Endometrial microvascular endothelial cells (primary cell): ENCODE data around the gene APOLD1. TPM values are rescaled to one million over a fixed set of nuclear protein-coding genes. Genes with fewer than 3 reads are reported as not detected.

Experiments
- in situ Hi-C: cut with HindIII; loops from 2 replicates; pipeline ENCODE4 v1.10.0; 2017; ENCODE audit warnings: low sequenced_read_pairs, low pct_unique_long_range_greater_than_20kb; ENCODE audit errors: inconsistent ontology term
- total RNA-seq: library from RNA; depleted of rRNA; stranded (reverse); fragments of >200 nt; gene quantifications from one replicate; pipeline ENCODE4 v1.2.3, GENCODE V29; 2015; ENCODE audit errors: inconsistent ontology term

The APOLD1 gene
- total RNA-seq, 1 donor from 2014 or later: 17.6 TPM

DNA sequence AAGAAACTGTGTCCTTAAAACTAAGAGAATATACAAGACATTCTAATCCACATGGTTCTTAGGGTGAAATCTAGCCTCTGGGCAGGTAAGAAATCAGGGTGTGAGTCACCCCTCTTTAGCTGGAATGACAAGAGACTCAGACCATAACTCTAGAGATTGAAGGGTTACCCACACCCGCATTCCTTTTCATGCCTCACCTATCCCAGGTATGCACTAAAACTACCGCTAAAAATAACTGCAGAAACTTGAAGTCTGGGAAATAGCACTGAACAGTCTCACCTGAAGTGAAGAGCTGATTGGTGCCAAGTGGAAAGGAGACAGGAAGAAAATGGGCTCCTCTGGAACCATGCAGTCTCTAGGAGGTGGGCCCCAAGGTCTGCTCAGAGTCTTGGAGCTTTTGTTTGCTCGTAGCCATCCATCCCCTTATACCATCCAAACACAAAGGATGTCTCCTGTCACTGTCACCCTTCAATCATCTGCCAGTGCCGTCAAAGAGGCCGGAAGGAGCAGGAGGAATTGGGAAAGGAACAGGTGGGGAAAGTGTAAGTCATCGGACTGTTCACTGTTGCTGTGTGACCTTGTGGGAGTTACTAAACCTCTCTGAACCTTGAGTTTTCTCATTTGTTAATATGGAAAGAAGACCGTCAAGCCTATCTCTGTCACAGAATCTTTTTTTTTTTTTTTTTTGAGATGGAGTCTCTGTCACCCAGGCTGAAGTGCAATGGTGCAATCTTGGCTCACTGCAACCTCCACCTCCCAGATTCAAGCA, 50.1 kb downstream of the APOLD1 start:
- in situ Hi-C loops: loop anchor here (25.0 kb wide), 1 partner anchor 152 kb away; no protein-coding TSS in a partner anchor

DNA sequence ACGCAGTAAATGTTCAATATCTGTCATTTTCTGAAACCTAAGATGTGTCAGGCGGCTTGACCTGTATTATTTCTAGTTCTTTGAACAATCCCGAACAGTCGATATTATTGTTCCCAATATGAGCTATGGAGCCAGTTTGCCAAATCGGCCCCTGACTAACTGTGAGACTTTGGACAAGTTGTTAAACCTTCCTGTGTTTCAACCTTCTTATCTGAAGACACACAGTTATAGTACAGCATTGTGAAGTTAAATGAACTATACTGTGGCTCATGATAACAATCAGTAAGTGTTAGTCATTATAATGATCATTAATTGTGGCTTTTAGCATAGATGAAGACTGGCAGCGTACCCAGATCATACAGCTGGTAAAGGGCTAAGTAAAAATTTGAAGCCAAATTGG, 51.1 kb downstream of the APOLD1 start:
- in situ Hi-C loops: loop anchor here (25.0 kb wide), 1 partner anchor 151 kb away; no protein-coding TSS in a partner anchor

DNA sequence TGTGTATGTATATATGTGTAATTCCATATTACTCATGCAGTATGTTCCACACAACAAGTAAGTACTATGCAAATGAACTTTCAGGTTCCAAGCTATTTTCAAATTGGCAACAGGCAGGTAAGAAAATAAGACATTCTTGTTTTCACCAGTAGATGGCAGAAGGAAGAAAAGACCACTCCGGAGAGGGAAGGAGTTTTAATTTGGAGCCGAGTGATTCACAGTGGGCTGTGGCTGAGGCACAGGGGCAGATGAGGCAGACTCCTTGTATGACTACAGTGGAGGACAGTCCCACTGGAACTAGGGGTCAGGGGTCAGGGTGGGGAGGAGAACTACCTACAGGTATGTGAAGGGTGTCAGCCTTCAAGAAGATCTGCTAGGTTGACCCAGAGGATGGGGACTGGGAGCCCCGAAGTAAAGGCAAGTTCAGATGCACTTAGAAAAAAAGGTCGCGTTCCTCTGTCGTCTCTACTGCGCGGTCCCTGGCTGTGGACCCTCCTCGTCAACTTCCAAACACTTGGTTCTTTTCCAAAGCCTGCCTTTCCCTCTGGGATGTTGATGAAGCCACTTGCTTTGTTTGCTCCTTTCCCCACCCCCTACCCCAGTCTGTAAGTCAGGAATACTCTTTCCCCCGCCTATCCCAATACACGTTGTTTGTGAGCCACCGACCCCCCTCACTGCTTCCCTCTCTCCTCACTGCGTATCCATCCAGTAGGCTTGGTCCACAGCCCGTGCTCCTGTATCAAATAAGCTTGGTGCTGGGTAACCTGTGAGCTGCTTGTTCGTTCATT, 51.8 kb downstream of the APOLD1 start:
- in situ Hi-C loops: loop anchor here (25.0 kb wide), 1 partner anchor 150 kb away; no protein-coding TSS in a partner anchor

DNA sequence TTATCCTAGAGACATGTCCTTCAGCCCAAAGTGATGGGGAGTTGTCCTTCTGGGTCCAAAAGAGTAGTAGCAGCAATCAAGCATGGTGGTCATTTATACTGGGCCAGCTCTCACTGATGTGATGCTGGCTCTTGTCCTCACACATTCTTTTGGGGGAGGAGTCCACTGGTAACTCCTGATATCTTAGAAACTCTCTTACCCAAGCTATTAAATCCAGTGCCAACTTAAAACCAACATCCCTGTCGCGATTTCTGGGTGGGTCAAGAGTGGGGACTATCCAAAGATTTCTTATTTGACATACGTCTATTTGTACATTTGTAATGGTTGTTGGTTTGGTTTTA, 52.3 kb downstream of the APOLD1 start:
- in situ Hi-C loops: loop anchor here (25.0 kb wide), 1 partner anchor 150 kb away; no protein-coding TSS in a partner anchor

DNA sequence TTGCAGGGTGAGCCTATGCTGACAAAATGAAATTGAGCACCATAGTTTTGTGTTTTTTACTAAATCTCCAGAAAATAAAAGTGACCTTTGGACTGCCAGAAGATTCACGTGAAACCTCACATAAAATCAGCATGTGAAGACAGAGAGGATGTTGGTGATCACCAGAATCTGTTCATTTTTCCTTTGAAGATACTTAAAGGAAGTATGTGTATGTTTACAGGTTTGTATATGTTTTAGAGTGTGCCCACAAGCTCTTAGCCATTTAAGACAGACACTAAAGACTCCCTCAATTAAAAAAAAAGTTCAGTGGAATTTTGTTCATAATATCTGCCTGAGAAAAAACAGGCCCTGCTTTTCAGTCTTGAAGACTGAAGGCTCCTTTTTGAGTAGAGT, 53.5 kb downstream of the APOLD1 start:
- in situ Hi-C loops: loop anchor here (25.0 kb wide), 1 partner anchor 148 kb away; no protein-coding TSS in a partner anchor

DNA sequence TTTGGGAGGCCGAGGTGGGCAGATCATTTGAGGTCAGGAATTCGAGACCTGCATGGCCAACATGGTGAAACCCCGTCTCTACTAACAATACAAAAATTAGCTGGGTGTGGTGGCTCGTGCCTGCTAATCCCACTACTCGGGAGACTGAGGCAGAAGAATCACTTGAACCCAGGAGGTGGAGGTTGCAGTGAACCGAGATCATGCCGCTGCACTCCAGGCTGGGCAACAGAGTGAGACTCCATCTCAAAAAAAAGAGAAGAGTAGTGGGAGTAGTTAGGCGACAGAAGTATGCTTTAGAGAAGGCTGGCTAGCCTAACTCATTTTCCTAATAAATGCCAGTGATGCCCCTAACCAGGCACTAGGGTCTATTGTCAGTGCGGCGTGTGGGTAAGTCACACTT, 54.0 kb downstream of the APOLD1 start:
- in situ Hi-C loops: loop anchor here (25.0 kb wide), 1 partner anchor 148 kb away; no protein-coding TSS in a partner anchor

DNA sequence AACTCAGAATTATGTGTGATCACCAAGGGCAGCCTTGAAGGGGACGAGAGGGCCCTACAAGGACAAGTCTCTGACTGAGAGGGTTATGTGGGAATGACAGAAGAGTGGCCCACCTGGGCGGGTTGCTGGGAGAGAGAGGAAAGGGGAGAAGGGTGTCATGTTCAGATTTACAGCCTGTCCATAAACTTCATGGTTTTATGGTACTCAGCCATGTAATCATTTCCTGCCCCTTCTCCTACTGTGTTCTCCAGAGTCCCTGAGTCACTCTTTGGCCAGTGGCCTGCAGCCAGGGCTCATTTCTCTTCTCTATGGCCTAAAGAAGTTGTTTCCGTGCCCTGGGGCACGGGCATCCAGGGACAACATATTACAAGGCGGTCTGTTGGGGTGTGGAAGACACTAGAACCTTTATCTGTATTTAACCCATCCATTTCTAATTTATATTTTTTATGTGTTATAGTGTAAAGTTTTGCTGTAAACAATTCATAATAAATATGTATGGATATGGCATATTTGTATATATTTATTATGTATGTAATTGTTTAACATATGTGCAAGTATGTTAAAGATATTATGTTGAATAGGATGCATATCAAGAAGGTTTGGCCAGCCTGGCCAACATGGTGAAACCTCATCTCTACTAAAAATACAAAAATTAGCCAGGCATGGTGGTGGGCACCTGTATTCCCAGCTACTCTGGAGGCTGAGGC, 54.6 kb downstream of the APOLD1 start:
- in situ Hi-C loops: loop anchor here (25.0 kb wide), 1 partner anchor 147 kb away; no protein-coding TSS in a partner anchor

DNA sequence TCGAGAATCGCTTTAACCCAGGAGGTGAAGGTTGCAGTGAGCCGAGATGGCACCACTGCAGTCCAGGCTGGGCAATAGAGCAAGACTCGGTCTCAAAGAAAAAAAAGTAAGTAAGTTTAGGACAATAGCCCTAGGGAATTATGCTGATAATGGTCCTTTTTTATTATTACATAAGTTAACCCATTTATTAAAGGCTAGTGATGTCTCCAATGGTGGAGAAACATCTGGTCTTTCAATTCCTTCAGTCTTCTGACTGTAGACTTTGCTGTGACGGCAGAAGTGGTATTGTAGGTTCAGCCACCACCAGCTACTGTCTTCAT, 55.1 kb downstream of the APOLD1 start:
- in situ Hi-C loops: loop anchor here (25.0 kb wide), 1 partner anchor 147 kb away; no protein-coding TSS in a partner anchor

Other genes starting within 250 kb of the APOLD1 start
- gene DUSP16, start 222.8 kb upstream of the APOLD1 start, total RNA-seq: 11.2 TPM
- gene CREBL2, start 173.8 kb upstream of the APOLD1 start, total RNA-seq: 20.9 TPM
- not detected for gene GPR19, start 89.5 kb upstream of the APOLD1 start, total RNA-seq
- gene CDKN1B, start 68.3 kb upstream of the APOLD1 start, total RNA-seq: 26.1 TPM
- gene DDX47, start 27.7 kb downstream of the APOLD1 start, total RNA-seq: 112 TPM
- gene GPRC5A, start 105.9 kb downstream of the APOLD1 start, total RNA-seq: 135 TPM
- not detected for gene GPRC5D, start 166.5 kb downstream of the APOLD1 start, total RNA-seq
- 37.6 TPM for gene HEBP1, start 214.6 kb downstream of the APOLD1 start, total RNA-seq